GM19351 (cell line): ENCODE results near the gene KIF26B.
"Not testable (repeated sequence)": the region's sequence is repeated elsewhere in the genome, so short reads cannot be mapped to it uniquely, and the experiment has no call there.

ENCODE experiments used
- ATAC-seq: cut with Tn5 transposase; IDR thresholded peaks from one replicate; pipeline ENCODE4 v1.9.1; 2021; ENCODE audit warnings: mild to moderate bottlenecking, moderate library complexity; ENCODE audit not compliant: unreplicated experiment

The KIF26B gene

GRCh38 chr1:245341743-245342142 lies 187.0 kb downstream of the KIF26B start:
- no peak for ATAC-seq

- no peak for ATAC-seq
These were observed 190.6 kb downstream of the KIF26B start for GRCh38 chr1:245345191-245345884.

- ATAC-seq, result no peak
These were observed 193.8 kb downstream of the KIF26B start for GRCh38 chr1:245348626-245349025.

- no peak for ATAC-seq
These were observed 198.6 kb downstream of the KIF26B start for GRCh38 chr1:245353411-245353810.

- no peak for ATAC-seq
These were observed 199.4 kb downstream of the KIF26B start for GRCh38 chr1:245353915-245354775.

GRCh38 chr1:245355851-245356630 lies 201.3 kb downstream of the KIF26B start:
- not testable (repeated sequence) for ATAC-seq

GRCh38 chr1:245356891-245357585 lies 202.3 kb downstream of the KIF26B start:
- no peak for ATAC-seq

GRCh38 chr1:245359101-245359680 lies 204.4 kb downstream of the KIF26B start:
- not testable (repeated sequence) for ATAC-seq

GRCh38 chr1:245361065-245361464 lies 206.3 kb downstream of the KIF26B start:
- ATAC-seq, result no peak

GRCh38 chr1:245361951-245362350 lies 207.2 kb downstream of the KIF26B start:
- ATAC-seq, result no peak

- no peak for ATAC-seq
These were observed 208.8 kb downstream of the KIF26B start for GRCh38 chr1:245363461-245364200.

GRCh38 chr1:245365095-245366020 lies 210.6 kb downstream of the KIF26B start:
- ATAC-seq, result peak; percentile 53

GRCh38 chr1:245366886-245367285 lies 212.1 kb downstream of the KIF26B start:
- no peak for ATAC-seq

- no peak for ATAC-seq
These were observed 215.5 kb downstream of the KIF26B start for GRCh38 chr1:245370175-245370825.

GRCh38 chr1:245370905-245371581 lies 216.3 kb downstream of the KIF26B start:
- no peak for ATAC-seq

- no peak for ATAC-seq
These were observed 218.3 kb downstream of the KIF26B start for GRCh38 chr1:245373131-245373530.

- no peak for ATAC-seq
These were observed 221.1 kb downstream of the KIF26B start for GRCh38 chr1:245375789-245376460.
